Nephron progenitor cell (in vitro differentiated cells): ENCODE results near the gene ABR.

Source experiments
- DNase-seq: peaks from one replicate; pipeline ENCODE4 v3.0.0; 2021
- H3K27ac Mint-ChIP-seq: 2 replicates; pipeline ENCODE4 v1.8.0; 2021; ENCODE audit warnings: mild to moderate bottlenecking, moderate library complexity, mixed read lengths
- H3K27me3 Mint-ChIP-seq: 2 replicates; pipeline ENCODE4 v1.8.0; 2021; ENCODE audit warnings: mild to moderate bottlenecking, low read depth, mixed read lengths; ENCODE audit not compliant: poor library complexity
- H3K36me3 Mint-ChIP-seq: 2 replicates; pipeline ENCODE4 v1.8.0; 2021; ENCODE audit warnings: low read depth, mixed read lengths
- H3K4me1 Mint-ChIP-seq: 2 replicates; pipeline ENCODE4 v1.8.0; 2021; ENCODE audit warnings: mixed read lengths
- H3K4me3 Mint-ChIP-seq: 2 replicates; pipeline ENCODE4 v1.8.0; 2021; ENCODE audit warnings: mild to moderate bottlenecking, moderate library complexity, mixed read lengths
- H3K9me3 Mint-ChIP-seq: 2 replicates; pipeline ENCODE4 v1.8.0; 2021; ENCODE audit warnings: mild to moderate bottlenecking, moderate library complexity, mixed read lengths
- CTCF ChIP-seq: fragments of 200-600 bp; sonication (generic); IDR thresholded peaks from 2 replicates; pipeline ENCODE4 v1.5.0; 2021; ENCODE audit warnings: antibody characterized with exemption

Gene ABR

GRCh38 chr17:1110862-1111598, 68.8 kb downstream of the ABR start:
- Mint-ChIP-seq H3K27ac (peak overlapping the region; percentile 96), H3K9me3 (no peaks in the 10 kb centered on the region), H3K27me3 (peaks cover 7% of the 10 kb centered on the region), H3K4me3 (peak overlapping the region; percentile 57), H3K4me1 (peaks cover 62% of the 10 kb centered on the region), H3K36me3 (peaks cover 4% of the 10 kb centered on the region)
- TF ChIP-seq CTCF = no peak
- no peak for DNase-seq

GRCh38 chr17:1110541-1110861, 69.3 kb downstream of the ABR start:
- Mint-ChIP-seq H3K27ac (no peak overlapping the region), H3K9me3 (no peaks in the 10 kb centered on the region), H3K4me3 (peak overlapping the region; percentile 70), H3K27me3 (peaks cover 6% of the 10 kb centered on the region), H3K36me3 (peaks cover 4% of the 10 kb centered on the region), H3K4me1 (peaks cover 64% of the 10 kb centered on the region)
- DNase-seq = no peak
- TF ChIP-seq CTCF = no peak

- DNase-seq = no peak
- no peak overlapping the region for H3K27ac Mint-ChIP-seq
- H3K9me3 Mint-ChIP-seq = no peaks in the 10 kb centered on the region
Observed at GRCh38 chr17:1109606-1110540, 69.9 kb downstream of the ABR start.

GRCh38 chr17:1108765-1109605, 70.8 kb downstream of the ABR start:
- peaks cover 6% of the 10 kb centered on the region for H3K36me3 Mint-ChIP-seq
- peak; percentile 72 for DNase-seq
- H3K27me3 Mint-ChIP-seq = peaks cover 6% of the 10 kb centered on the region
- no peak for TF ChIP-seq CTCF
- H3K27ac Mint-ChIP-seq = no peak overlapping the region
- no peaks in the 10 kb centered on the region for H3K9me3 Mint-ChIP-seq
- peak overlapping the region; percentile 80 for H3K4me3 Mint-ChIP-seq
- H3K4me1 Mint-ChIP-seq = peaks cover 54% of the 10 kb centered on the region

More at GRCh38 chr17:1109606-1110540, 69.9 kb downstream of the ABR start:
- H3K36me3 Mint-ChIP-seq = peaks cover 4% of the 10 kb centered on the region
- peak overlapping the region; percentile 70 for H3K4me3 Mint-ChIP-seq
- H3K27me3 Mint-ChIP-seq = peaks cover 4% of the 10 kb centered on the region
- TF ChIP-seq CTCF = no peak
- peaks cover 57% of the 10 kb centered on the region for H3K4me1 Mint-ChIP-seq

- H3K9me3 Mint-ChIP-seq = no peaks in the 10 kb centered on the region
- peaks cover 12% of the 10 kb centered on the region for H3K36me3 Mint-ChIP-seq
- peak; percentile 61 for DNase-seq
- peaks cover 8% of the 10 kb centered on the region for H3K27me3 Mint-ChIP-seq
- peak overlapping the region; percentile 71 for H3K4me3 Mint-ChIP-seq
- no peak for TF ChIP-seq CTCF
- peaks cover 54% of the 10 kb centered on the region for H3K4me1 Mint-ChIP-seq
- H3K27ac Mint-ChIP-seq = no peak overlapping the region
Observed at GRCh38 chr17:1108478-1108764, 71.4 kb downstream of the ABR start.
